Lung (tissue), 12 donors: ENCODE results near the gene CNTNAP2. TPM values are rescaled to one million over a fixed set of nuclear protein-coding genes. Genes with fewer than 3 reads are reported as not detected.

Experiments used
- ATAC-seq: fragments of 200-7000 bp; cut with Tn5 transposase; one replicate; pipeline ENCODE4 v1.9.1; 2020; ENCODE audit warnings: moderate number of reproducible peaks; ENCODE audit not compliant: insufficient read depth, low FRiP score
- DNase-seq, 3 donors: peaks; one replicate each; pipeline ENCODE4 v3.0.0-alpha.2; 2013 to 2017
- H3K27ac ChIP-seq, 2 donors: one replicate each; pipeline ENCODE4 v1.5.1; 2013; ENCODE audit warnings: mild to moderate bottlenecking in 2 of 2, moderate library complexity in 2 of 2, control low read depth in 1 of 2, inconsistent platforms in 1 of 2, low read depth in 1 of 2, low read length in 1 of 2
- H3K27me3 ChIP-seq, 3 donors: one replicate each; pipeline ENCODE4 v1.5.1; 2013; ENCODE audit warnings: low read length in 2 of 3; ENCODE audit not compliant: control insufficient read depth in 3 of 3, insufficient read depth in 3 of 3
- H3K36me3 ChIP-seq, 4 donors: one replicate each; pipeline ENCODE4 v1.5.1; 2013; ENCODE audit warnings: low read length in 4 of 4, mild to moderate bottlenecking in 1 of 4, moderate library complexity in 1 of 4; ENCODE audit not compliant: control insufficient read depth in 4 of 4, insufficient read depth in 4 of 4
- H3K4me1 ChIP-seq, 5 donors: one replicate each; pipeline ENCODE4 v1.5.1; 2013; ENCODE audit warnings: low read length in 5 of 5, mild to moderate bottlenecking in 2 of 5, moderate library complexity in 1 of 5; ENCODE audit not compliant: control insufficient read depth in 5 of 5, insufficient read depth in 5 of 5
- H3K4me3 ChIP-seq: one replicate; pipeline ENCODE4 v1.5.1; 2013; ENCODE audit warnings: mild to moderate bottlenecking, control low read depth, moderate library complexity
- H3K9ac ChIP-seq, 2 donors: one replicate each; pipeline ENCODE4 v1.5.1; 2013; ENCODE audit warnings: low read length in 2 of 2, control low read depth in 1 of 2; ENCODE audit not compliant: insufficient read depth in 1 of 2
- H3K9me3 ChIP-seq, 4 donors: one replicate each; pipeline ENCODE4 v1.5.1; 2013; ENCODE audit warnings: low read length in 3 of 4, mild to moderate bottlenecking in 1 of 4, moderate library complexity in 1 of 4; ENCODE audit not compliant: control insufficient read depth in 4 of 4, insufficient read depth in 3 of 4
- WGBS, 2 donors: extraction: QIAGEN DNeasy Blood & Tissue Kit; methylation state at CpG; one replicate each; pipeline ENCODE4 v1.1.7; 2013; 5-methylcytosine and 5-hydroxymethylcytosine counted together
- polyA plus RNA-seq, 2 donors: library from polyadenylated mRNA; stranded (reverse); fragments of 200-250 nt; gene quantifications; one replicate each; pipeline ENCODE4 v1.2.1, GENCODE V29; 2013
- total RNA-seq, 2 donors: library from RNA; depleted of rRNA in 1 of 2; stranded (reverse); fragments of >200 nt in 1 of 2; gene quantifications; one replicate each; pipeline ENCODE4 v1.2.1, GENCODE V29; 2014 to 2021
- TF ChIP-seq, protein P1 (sequence below): IDR thresholded peaks from 2 replicates; pipeline ENCODE4 v1.5.1; 2012; ENCODE audit warnings: mild to moderate bottlenecking; ENCODE audit errors: control extremely low read depth, extremely low read depth
- donor health status: control.
- donor health status: control.
- donor health status: Bipolar disorder and iron deficiency.
- donor health status: healthy.
- donor health status: DM: yes; HTN: yes; CAD: no.

The CNTNAP2 gene
- total and polyA plus RNA-seq, 4 donors, result 0.18 to 45.3 (median 0.52) TPM

- Histone ChIP-seq H3K36me3 (no peaks in the 10 kb centered on the region), H3K9me3 (no peaks in the 10 kb centered on the region), H3K4me3 (no peak overlapping the region), H3K27ac (no peak overlapping the region), H3K4me1 (no peaks in the 10 kb centered on the region), H3K27me3 (no peaks in the 10 kb centered on the region), H3K9ac (no peak overlapping the region)
- WGBS, 2 donors, result 70 to 72% methylated on average over 8 of the region's 8 CpGs
- TF ChIP-seq, protein P1, sequence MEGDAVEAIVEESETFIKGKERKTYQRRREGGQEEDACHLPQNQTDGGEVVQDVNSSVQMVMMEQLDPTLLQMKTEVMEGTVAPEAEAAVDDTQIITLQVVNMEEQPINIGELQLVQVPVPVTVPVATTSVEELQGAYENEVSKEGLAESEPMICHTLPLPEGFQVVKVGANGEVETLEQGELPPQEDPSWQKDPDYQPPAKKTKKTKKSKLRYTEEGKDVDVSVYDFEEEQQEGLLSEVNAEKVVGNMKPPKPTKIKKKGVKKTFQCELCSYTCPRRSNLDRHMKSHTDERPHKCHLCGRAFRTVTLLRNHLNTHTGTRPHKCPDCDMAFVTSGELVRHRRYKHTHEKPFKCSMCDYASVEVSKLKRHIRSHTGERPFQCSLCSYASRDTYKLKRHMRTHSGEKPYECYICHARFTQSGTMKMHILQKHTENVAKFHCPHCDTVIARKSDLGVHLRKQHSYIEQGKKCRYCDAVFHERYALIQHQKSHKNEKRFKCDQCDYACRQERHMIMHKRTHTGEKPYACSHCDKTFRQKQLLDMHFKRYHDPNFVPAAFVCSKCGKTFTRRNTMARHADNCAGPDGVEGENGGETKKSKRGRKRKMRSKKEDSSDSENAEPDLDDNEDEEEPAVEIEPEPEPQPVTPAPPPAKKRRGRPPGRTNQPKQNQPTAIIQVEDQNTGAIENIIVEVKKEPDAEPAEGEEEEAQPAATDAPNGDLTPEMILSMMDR, result no peak
- ATAC-seq (no peak), DNase-seq (no peak)
Observed at GRCh38 chr7:146131701-146132100, 15.1 kb downstream of the CNTNAP2 start.

DNA sequence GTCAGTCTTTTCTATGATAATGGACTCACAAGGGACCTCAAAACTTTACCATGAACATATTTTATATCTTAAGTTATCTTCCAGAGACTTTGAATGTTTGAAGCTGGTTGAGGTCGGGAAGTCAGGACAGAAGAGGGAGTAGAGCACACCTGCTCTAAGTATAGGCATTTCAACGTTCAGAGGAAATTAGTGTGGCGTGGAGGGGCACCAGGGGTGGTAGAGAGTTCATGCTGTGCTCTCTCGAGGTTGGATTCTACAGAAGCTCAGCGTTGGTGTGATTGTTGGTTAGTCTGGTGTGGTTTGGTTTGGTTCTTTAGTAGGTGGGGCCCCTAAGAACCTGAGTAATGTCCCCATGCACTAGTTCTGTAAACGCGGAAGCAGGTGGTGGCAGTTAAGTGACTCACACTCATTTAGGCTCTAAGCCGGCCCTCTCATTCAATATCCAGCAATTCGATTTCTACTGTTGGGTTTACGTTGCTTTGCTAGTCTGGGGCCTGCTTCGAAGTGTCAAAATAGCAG is 19.8 kb downstream of the CNTNAP2 start:
- TF ChIP-seq, protein P1, result no peak
- Histone ChIP-seq H3K27ac (no peak overlapping the region), H3K9ac (no peak overlapping the region), H3K36me3 (no peaks in the 10 kb centered on the region), H3K27me3 (no peaks in the 10 kb centered on the region), H3K9me3 (no peaks in the 10 kb centered on the region), H3K4me1 (no peaks in the 10 kb centered on the region), H3K4me3 (no peak overlapping the region)
- DNase-seq (no peak), ATAC-seq (no peak)
- WGBS, 2 donors, result 74 to 83% methylated on average over 11 of the region's 11 CpGs

GRCh38 chr7:146138926-146139325 is 22.3 kb downstream of the CNTNAP2 start:
- Histone ChIP-seq H3K27ac (no peak overlapping the region), H3K9ac (no peak overlapping the region), H3K27me3 (no peaks in the 10 kb centered on the region), H3K4me3 (no peak overlapping the region), H3K9me3 (no peaks in the 10 kb centered on the region), H3K4me1 (no peaks in the 10 kb centered on the region), H3K36me3 (no peaks in the 10 kb centered on the region)
- no peak for DNase-seq
- TF ChIP-seq, protein P1, result no peak
- no peak for ATAC-seq
- 61 to 81% methylated on average over 4 of the region's 4 CpGs for WGBS, 2 donors
